GM12872 (cell line): Measurements from ENCODE around the gene OSBP2.
A peak's percentile ranks its signal among the peaks of the same experiment; 100 is the strongest.

Experiments
- CTCF ChIP-seq: IDR thresholded peaks from 3 replicates; pipeline ENCODE4 v1.5.1; 2011; ENCODE audit warnings: low read depth, mild to moderate bottlenecking, low read length, moderate library complexity; ENCODE audit not compliant: insufficient read depth

Gene OSBP2

GRCh38 chr22:30947173-30947815 is 252.6 kb downstream of the OSBP2 start:
- TF ChIP-seq CTCF, result no peak

GRCh38 chr22:30947816-30948454 is 253.3 kb downstream of the OSBP2 start:
- TF ChIP-seq CTCF, result peak; percentile 46; the same call in 2 of the 3 replicates

- no peak for TF ChIP-seq CTCF
These were observed 254.3 kb downstream of the OSBP2 start for GRCh38 chr22:30948930-30949342.

GRCh38 chr22:30949934-30950660 is 255.4 kb downstream of the OSBP2 start:
- no peak for TF ChIP-seq CTCF

- no peak for TF ChIP-seq CTCF
These were observed 258.5 kb downstream of the OSBP2 start for GRCh38 chr22:30953206-30953605.

GRCh38 chr22:30955153-30955552 is 260.5 kb downstream of the OSBP2 start:
- TF ChIP-seq CTCF, result no peak
